SH-SY5Y (cell line): ENCODE results near the gene GLTPD2.
A peak's percentile ranks its signal among the peaks of the same experiment; 100 is the strongest.

Source experiments
- GATA2 ChIP-seq: IDR thresholded peaks from 2 replicates; pipeline ENCODE4 v1.6.1; 2011; ENCODE audit warnings: mild to moderate bottlenecking, low read depth, low read length
- GATA3 ChIP-seq: IDR thresholded peaks from 2 replicates; pipeline ENCODE4 v1.6.1; 2011; ENCODE audit warnings: low read depth, mild to moderate bottlenecking, low read length, moderate library complexity

- peak; percentile 31; the same call in 1 of the 2 replicates for TF ChIP-seq GATA2
- TF ChIP-seq GATA3: no peak
These were observed 44.6 kb downstream of the GLTPD2 start, which contains the start of gene MINK1 for GRCh38 chr17:4833178-4833940.
